Upper lobe of left lung (tissue), 4 donors: ENCODE data around the gene SKOR2.

Experiments
- CTCF ChIP-seq, 6 experiments: fragments of 450-650 bp in 4 of 6; fragments of 200-600 bp in 2 of 6; sonication (generic) in 2 of 6; IDR thresholded peaks; one replicate each; pipeline ENCODE4 v1.5.1; 2016 to 2019; ENCODE audit warnings: antibody characterized with exemption in 6 of 6
- POLR2A ChIP-seq, 4 donors: fragments of 450-650 bp; IDR thresholded peaks; one replicate each; pipeline ENCODE4 v1.5.1; 2016 to 2017; ENCODE audit warnings: antibody characterized with exemption in 4 of 4, mild to moderate bottlenecking in 2 of 4
- POLR2AphosphoS5 ChIP-seq, 2 donors: sonication (generic); formaldehyde crosslinking; IDR thresholded peaks; one replicate each; pipeline ENCODE4 v1.5.1; 2017; ENCODE audit warnings: antibody characterized with exemption in 2 of 2

- no peak for TF ChIP-seq POLR2AphosphoS5 (IDR thresholded peaks at IDR 0.05)
- no peak for TF ChIP-seq CTCF (IDR thresholded peaks at IDR 0.05)
- TF ChIP-seq POLR2A (IDR thresholded peaks at IDR 0.05) = no peak
Observed at GRCh38 chr18:47187721-47188120, 63.7 kb downstream of the SKOR2 start.
